AG04450 (cell line): ENCODE measurements around the gene PRKAG1. TPM values are rescaled to one million over a fixed set of nuclear protein-coding genes. Genes with fewer than 3 reads are reported as not detected.
A peak's percentile ranks its signal among the peaks of the same experiment; 100 is the strongest.

Experiments
- CTCF ChIA-PET: fragments of 300-600, 350-600 bp; formaldehyde crosslinking; extraction: SDS; loops from one replicate; lab custom pipeline; 2022; ENCODE audit warnings: antibody characterized with exemption, inconsistent platforms; lab: Charles Lee
- POLR2A ChIA-PET: fragments of 350-600 bp; formaldehyde crosslinking; extraction: SDS; loops from one replicate; lab custom pipeline; 2021; ENCODE audit warnings: antibody characterized with exemption, inconsistent platforms; lab: Yijun Ruan, JAX
- DNase-seq: peaks from one replicate; pipeline ENCODE4 v3.0.0-alpha.2; 2011; ENCODE audit warnings: low read depth, low spot score
- H3K27ac ChIP-seq: one replicate; pipeline ENCODE4 v1.5.1; 2012; ENCODE audit warnings: low read depth, low read length, control low read depth
- H3K27me3 ChIP-seq: one replicate; pipeline ENCODE4 v1.6.0; 2012; ENCODE audit warnings: low read length; ENCODE audit not compliant: control insufficient read depth, insufficient read depth
- H3K4me3 ChIP-seq: 2 replicates; pipeline ENCODE4 v1.5.1; 2011; ENCODE audit warnings: mild to moderate bottlenecking, low read depth, low read length, control low read depth
- H3K9me3 ChIP-seq: 2 replicates; pipeline ENCODE4 v1.5.1; 2012; ENCODE audit warnings: low read length; ENCODE audit not compliant: control insufficient read depth, insufficient read depth
- polyA plus RNA-seq: library from polyadenylated mRNA; depleted of rRNA; stranded (reverse); fragments of >200 nt; gene quantifications from 2 replicates; pipeline ENCODE4 v1.2.3, GENCODE V29; 2011
- TF ChIP-seq, protein P1 (sequence below): IDR thresholded peaks from 2 replicates; pipeline ENCODE4 v1.5.1; 2011; ENCODE audit warnings: low read depth, low read length, control low read depth, inconsistent platforms

The PRKAG1 gene
- polyA plus RNA-seq, 1 experiment, result 130 TPM

DNA sequence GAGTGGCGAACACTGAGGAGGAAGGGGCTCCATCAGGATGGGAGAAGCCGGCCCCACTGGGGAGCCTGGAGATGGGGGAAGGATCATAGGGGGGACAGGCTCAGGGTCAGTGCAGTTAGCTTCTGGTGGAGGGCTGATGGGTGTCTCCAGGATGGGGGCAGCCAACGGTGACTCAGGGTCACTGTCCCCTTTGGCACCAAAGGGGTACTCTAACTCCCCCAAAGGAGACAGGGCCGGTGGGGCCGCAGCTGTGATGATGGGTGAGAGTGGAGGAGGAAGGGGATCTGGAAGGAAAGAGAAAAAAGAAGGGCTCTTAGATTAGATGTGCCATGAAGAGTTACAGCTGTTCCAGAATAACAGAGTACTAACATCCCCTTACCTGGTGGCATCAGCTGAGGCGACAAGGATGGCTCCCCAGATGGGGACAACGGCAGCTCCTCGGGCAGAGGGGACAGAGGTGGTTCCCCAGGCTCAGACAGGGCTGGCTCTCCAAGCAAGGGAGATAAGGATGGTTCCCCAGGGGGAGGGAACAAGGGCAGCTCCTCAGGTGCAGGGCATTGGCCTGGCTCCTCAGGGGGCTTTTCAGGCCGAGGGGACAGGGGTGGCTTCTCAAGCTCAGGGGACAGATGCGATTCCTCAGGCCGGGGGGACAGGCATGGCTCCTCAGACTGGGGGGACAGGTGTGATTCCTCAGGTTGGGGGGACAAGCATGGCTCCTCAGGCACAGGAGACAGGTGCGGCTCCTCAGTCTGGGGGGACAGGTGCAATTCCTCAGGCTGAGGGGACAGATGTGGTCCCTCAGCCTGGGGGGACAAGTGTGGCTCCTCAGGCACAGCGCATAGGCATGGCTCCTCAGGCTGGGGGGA, 32.2 kb upstream of the PRKAG1 start:
- Histone ChIP-seq H3K9me3 (no peaks in the 10 kb centered on the region; the same call in 1 of the 2 replicates), H3K27ac (no peak overlapping the region), H3K27me3 (no peaks in the 10 kb centered on the region), H3K4me3 (no peak overlapping the region)
- DNase-seq, result no peak
- TF ChIP-seq, protein P1, sequence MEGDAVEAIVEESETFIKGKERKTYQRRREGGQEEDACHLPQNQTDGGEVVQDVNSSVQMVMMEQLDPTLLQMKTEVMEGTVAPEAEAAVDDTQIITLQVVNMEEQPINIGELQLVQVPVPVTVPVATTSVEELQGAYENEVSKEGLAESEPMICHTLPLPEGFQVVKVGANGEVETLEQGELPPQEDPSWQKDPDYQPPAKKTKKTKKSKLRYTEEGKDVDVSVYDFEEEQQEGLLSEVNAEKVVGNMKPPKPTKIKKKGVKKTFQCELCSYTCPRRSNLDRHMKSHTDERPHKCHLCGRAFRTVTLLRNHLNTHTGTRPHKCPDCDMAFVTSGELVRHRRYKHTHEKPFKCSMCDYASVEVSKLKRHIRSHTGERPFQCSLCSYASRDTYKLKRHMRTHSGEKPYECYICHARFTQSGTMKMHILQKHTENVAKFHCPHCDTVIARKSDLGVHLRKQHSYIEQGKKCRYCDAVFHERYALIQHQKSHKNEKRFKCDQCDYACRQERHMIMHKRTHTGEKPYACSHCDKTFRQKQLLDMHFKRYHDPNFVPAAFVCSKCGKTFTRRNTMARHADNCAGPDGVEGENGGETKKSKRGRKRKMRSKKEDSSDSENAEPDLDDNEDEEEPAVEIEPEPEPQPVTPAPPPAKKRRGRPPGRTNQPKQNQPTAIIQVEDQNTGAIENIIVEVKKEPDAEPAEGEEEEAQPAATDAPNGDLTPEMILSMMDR, result no peak
- CTCF ChIA-PET, result no interaction called here
- POLR2A ChIA-PET, result no interaction called here

DNA sequence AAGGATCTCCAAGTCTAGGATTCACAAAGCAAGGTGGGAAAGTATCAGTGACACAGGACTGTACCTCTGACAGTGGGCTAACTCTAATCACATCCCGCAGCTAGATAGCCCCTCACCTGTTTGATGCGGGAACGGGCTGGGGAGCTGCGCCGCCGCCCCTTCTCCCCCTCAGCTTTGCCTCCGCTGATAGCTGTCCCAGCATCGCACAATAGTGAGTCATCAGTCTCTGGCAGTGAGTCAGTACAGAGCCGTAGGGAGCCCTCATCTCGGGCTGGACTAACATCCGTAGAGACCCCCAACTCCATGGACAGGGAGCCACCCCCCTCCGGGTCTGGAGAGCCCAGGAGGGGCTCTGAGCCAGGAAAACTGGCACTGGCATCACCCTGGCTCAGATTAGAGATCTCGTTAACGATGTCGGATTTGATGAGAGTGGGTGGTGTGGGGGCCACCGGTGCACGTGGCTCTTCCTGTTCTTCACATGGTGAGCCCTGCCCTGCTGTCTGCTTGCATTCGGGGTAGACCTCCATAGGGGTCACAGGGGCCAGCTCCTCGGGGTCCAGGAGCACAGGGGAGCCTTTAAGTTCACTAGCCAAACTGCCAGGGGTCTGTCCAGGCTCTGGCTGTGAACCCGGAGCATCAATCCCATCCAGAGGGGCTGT, 31.1 kb upstream of the PRKAG1 start:
- CTCF ChIA-PET, result no interaction called here
- POLR2A ChIA-PET, result interaction anchor here (0.5 kb wide), 1 partner anchor 186 kb away, joined by 3 read pairs; no protein-coding TSS in a partner anchor
- peak; percentile 16 for DNase-seq

DNA sequence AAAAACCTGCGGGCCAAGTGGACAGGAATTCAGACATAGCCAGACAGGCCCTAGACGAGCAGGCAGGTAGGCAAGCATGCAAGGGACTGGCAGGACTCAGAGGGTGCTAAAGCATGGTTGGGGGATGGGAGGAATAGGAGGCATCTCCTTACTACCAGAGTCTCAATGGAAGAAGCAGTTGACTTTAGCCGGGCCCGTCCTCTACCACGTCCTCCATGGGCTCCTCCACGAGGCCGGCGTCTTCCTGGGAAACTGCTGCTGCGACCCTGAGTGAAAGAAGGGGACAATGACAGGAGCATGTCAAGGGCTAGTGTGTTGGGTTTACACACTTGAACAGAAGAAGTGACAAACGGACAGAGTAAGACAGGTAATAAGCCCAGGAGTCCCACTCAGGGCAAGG, 30.4 kb upstream of the PRKAG1 start:
- H3K27me3 ChIP-seq, result no peaks in the 10 kb centered on the region
- ChIA-PET CTCF (interaction anchor here (0.8 kb wide), 2 partner anchors 29 to 39 kb away, joined by 3 to 4 read pairs; no protein-coding TSS in a partner anchor), POLR2A (no interaction called here)
- no peak overlapping the region for H3K27ac ChIP-seq
- H3K9me3 ChIP-seq, result no peaks in the 10 kb centered on the region; the same call in 1 of the 2 replicates
- no peak overlapping the region for H3K4me3 ChIP-seq
- TF ChIP-seq, protein P1, result no peak
- no peak for DNase-seq

More for the DNA sequence above, 31.1 kb upstream of the PRKAG1 start:
- Histone ChIP-seq H3K27ac (peak overlapping the region; percentile 31), H3K4me3 (no peak overlapping the region), H3K27me3 (no peaks in the 10 kb centered on the region), H3K9me3 (no peaks in the 10 kb centered on the region; the same call in 1 of the 2 replicates)
- TF ChIP-seq, protein P1, result no peak

DNA sequence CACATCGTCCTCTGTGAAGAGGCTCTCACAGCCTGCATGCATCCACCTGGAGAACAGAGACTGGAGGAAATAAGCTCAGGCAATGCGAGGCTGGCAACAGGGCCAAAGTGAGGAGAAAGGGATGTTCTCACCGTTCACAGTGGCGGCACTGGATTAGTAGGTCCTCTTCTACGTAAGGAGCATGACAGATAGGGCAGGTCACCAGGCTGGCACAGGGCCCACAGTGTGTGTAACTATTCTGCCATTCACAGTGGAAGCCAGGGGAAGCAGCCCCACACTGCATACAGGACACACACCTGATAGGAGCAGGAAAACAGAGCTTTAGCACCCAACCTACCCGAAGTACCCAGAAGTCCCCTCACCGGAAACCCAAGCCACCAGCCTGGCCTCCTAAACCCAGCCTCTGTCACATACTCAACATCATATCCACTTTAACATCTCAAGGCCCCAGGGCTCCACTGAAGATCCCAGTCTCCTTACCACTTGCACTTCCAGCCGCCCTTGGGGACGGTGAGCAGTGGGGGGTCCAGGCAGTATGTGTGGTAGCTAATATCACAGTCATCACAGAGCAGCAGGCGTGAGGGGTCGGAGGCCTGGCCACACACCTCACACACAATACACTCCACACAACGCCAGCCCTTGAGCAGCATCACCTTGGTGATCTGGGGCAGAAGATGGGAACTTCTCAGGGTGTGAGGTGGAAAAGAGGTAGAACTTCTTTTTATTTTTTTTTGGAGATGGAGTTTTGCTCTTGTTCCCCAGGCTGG, 27.7 kb upstream of the PRKAG1 start:
- no peak for DNase-seq
- ChIA-PET CTCF (interaction anchor here (0.6 kb wide), 3 partner anchors 17 to 89 kb away, joined by 3 to 4 read pairs (median 4); no protein-coding TSS in a partner anchor), POLR2A (interaction anchor here (0.7 kb wide), 1 partner anchor 1132 kb away, joined by 4 read pairs; no protein-coding TSS in a partner anchor)
- H3K4me3 ChIP-seq, result no peak overlapping the region
- TF ChIP-seq, protein P1, result no peak
- H3K27me3 ChIP-seq, result no peaks in the 10 kb centered on the region
- no peaks in the 10 kb centered on the region; the same call in 1 of the 2 replicates for H3K9me3 ChIP-seq
- H3K27ac ChIP-seq, result no peak overlapping the region
